ENCODE measurements around the gene OR51V1.

GRCh38 chr11:5198285-5198684 is 2.2 kb downstream of the OR51V1 start:
- TF ChIP-seq, protein P1, sequence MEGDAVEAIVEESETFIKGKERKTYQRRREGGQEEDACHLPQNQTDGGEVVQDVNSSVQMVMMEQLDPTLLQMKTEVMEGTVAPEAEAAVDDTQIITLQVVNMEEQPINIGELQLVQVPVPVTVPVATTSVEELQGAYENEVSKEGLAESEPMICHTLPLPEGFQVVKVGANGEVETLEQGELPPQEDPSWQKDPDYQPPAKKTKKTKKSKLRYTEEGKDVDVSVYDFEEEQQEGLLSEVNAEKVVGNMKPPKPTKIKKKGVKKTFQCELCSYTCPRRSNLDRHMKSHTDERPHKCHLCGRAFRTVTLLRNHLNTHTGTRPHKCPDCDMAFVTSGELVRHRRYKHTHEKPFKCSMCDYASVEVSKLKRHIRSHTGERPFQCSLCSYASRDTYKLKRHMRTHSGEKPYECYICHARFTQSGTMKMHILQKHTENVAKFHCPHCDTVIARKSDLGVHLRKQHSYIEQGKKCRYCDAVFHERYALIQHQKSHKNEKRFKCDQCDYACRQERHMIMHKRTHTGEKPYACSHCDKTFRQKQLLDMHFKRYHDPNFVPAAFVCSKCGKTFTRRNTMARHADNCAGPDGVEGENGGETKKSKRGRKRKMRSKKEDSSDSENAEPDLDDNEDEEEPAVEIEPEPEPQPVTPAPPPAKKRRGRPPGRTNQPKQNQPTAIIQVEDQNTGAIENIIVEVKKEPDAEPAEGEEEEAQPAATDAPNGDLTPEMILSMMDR (conservative IDR thresholded peaks at IDR 0.05; ENCODE audit: low read depth, low read length), result no peak
- TF ChIP-seq CEBPB (IDR thresholded peaks at IDR 0.05; ENCODE audit: low read depth, low read length) (no peak), RFX5 (IDR thresholded peaks at IDR 0.05; ENCODE audit: low read depth, low read length) (no peak), CHD1 (IDR thresholded peaks at IDR 0.05; ENCODE audit: low read depth, low read length) (no peak), MAFK (IDR thresholded peaks at IDR 0.05; ENCODE audit: low read depth, low read length) (no peak)
- TF ChIP-seq, protein P2, sequence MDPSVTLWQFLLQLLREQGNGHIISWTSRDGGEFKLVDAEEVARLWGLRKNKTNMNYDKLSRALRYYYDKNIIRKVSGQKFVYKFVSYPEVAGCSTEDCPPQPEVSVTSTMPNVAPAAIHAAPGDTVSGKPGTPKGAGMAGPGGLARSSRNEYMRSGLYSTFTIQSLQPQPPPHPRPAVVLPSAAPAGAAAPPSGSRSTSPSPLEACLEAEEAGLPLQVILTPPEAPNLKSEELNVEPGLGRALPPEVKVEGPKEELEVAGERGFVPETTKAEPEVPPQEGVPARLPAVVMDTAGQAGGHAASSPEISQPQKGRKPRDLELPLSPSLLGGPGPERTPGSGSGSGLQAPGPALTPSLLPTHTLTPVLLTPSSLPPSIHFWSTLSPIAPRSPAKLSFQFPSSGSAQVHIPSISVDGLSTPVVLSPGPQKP (IDR thresholded peaks at IDR 0.05; ENCODE audit: borderline replicate concordance, low read depth, low read length), result no peak

All from IMR-90 (cell line).